Measurements from ENCODE around the gene VPS72. TPM values are rescaled to one million over a fixed set of nuclear protein-coding genes. Genes with fewer than 3 reads are reported as not detected.

The VPS72 gene
- total RNA-seq, 2 experiments from 2014 or later: 12.7 to 17.2 TPM

DNA sequence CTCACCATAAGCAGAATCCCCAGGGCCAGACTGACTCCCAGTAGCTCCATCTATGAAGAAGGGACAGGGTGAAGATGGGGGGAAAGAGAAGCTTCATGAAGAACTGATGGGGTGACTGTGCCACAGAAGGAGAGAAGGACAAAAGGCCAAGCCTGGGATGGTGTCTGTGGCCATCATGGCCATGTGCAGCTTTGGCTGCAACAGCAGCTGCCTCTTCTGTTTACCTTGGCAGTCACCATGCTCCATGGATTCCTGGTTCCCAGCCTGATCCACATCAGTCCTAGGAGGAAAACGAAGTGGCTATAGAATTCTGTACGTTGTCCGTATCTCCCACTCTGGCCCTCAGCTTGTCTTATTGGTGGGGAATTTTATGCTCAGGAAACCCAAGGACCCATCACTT is 55.6 kb downstream of the VPS72 start:
- ChIA-PET POLR2A (interaction anchor here (0.7 kb wide), 1 partner anchor 23 kb away, joined by 3 read pairs; no protein-coding TSS in a partner anchor), CTCF (no interaction called here)
- H3K4me3 ChIP-seq (ENCODE audit: low read length): no peak overlapping the region
- TF ChIP-seq CTCF (IDR thresholded peaks at IDR 0.05): no peak
- H3K36me3 ChIP-seq (ENCODE audit: insufficient read depth, low read length): no peaks in the 10 kb centered on the region
- peaks cover 15% of the 10 kb centered on the region for H3K4me1 Mint-ChIP-seq (ENCODE audit: low read depth)
- H3K9me3 ChIP-seq (ENCODE audit: control insufficient read depth in 1 of 2, insufficient read depth in 1 of 2, low read length in 2 of 2): peaks cover 0 to 8% of the 10 kb centered on the region in 2 experiments
- ATAC-seq (ENCODE audit: poor library complexity): no peak
- peaks cover 7% of the 10 kb centered on the region for H3K36me3 Mint-ChIP-seq (ENCODE audit: low read depth)
- peaks cover 16% of the 10 kb centered on the region for H3K4me1 ChIP-seq (ENCODE audit: insufficient read depth, low read length)
- no peaks in the 10 kb centered on the region for H3K27me3 Mint-ChIP-seq
- no peak overlapping the region for H3K27ac ChIP-seq (ENCODE audit: low read depth in 1 of 2, low read length in 2 of 2)
- no peaks in the 10 kb centered on the region for H3K9me3 Mint-ChIP-seq
- peak overlapping the region; percentile 43 for H3K4me3 Mint-ChIP-seq
- H3K27ac Mint-ChIP-seq: no peak overlapping the region
- intact Hi-C loops (cut with DNase I, micrococcal nuclease): no loop called here
- no peak for DNase-seq
- H3K27me3 ChIP-seq (ENCODE audit: control insufficient read depth in 1 of 2, insufficient read depth in 2 of 2, low read length in 2 of 2): peaks cover 0 to 9% of the 10 kb centered on the region in 2 experiments

DNA sequence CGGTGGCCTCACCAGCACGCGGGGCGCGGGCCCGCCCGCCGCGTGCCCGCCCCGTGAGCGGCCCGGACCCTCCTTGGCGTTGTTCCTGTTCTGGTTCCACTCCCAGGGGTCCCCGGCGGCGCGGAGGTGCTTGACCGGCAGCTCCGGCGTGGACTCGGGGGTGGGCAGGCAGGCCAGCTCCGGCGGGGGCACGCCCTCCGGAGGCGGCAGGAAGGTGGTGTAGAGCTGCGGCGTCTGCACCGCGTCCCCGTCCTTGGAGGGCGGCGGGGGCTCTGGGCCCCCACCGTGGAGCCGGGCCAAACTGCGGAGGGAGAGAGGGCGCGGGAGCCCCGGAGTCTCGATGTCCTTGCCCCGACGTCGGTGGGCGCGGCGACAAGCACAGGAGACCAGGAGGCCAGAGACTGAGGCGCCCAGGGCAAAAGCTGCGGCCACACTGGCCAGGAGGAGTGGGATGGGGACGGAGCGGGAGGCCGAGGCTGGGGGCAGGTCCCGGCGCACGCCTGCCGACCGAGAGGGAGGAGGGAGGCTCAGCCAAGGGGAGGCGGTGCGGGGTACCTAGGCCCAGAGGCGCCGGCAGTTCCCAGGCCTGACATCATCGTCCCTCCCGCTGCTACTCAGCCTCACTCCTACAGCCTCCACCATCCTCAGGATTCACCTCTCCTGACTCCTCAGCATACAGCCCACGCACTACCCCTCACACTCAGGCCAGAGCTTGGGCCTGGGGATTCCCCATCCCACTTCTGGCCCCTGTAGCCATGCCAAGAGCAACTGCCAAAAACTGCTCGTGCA is 56.8 kb downstream of the VPS72 start:
- CTCF ChIA-PET: no interaction called here
- H3K4me3 Mint-ChIP-seq: no peak overlapping the region
- H3K36me3 Mint-ChIP-seq (ENCODE audit: low read depth): peaks cover 10% of the 10 kb centered on the region
- H3K27me3 Mint-ChIP-seq: no peaks in the 10 kb centered on the region
- H3K27ac ChIP-seq (ENCODE audit: low read depth in 1 of 2, low read length in 2 of 2): no peak overlapping the region
- H3K4me1 ChIP-seq (ENCODE audit: insufficient read depth, low read length): peaks cover 16% of the 10 kb centered on the region
- intact Hi-C loops (cut with DNase I, micrococcal nuclease): no loop called here
- H3K4me3 ChIP-seq (ENCODE audit: low read length): no peak overlapping the region
- peaks cover 0 to 9% of the 10 kb centered on the region in 2 experiments for H3K27me3 ChIP-seq (ENCODE audit: control insufficient read depth in 1 of 2, insufficient read depth in 2 of 2, low read length in 2 of 2)
- peaks cover 0 to 8% of the 10 kb centered on the region in 2 experiments for H3K9me3 ChIP-seq (ENCODE audit: control insufficient read depth in 1 of 2, insufficient read depth in 1 of 2, low read length in 2 of 2)
- H3K36me3 ChIP-seq (ENCODE audit: insufficient read depth, low read length): no peaks in the 10 kb centered on the region
- no peak for TF ChIP-seq CTCF (IDR thresholded peaks at IDR 0.05)
- POLR2A ChIA-PET: no interaction called here
- no peak overlapping the region for H3K27ac Mint-ChIP-seq
- no peak for ATAC-seq (ENCODE audit: poor library complexity)
- DNase-seq: peak in 1 of 14 experiments; percentile 27
- H3K9me3 Mint-ChIP-seq: no peaks in the 10 kb centered on the region
- peaks cover 15% of the 10 kb centered on the region for H3K4me1 Mint-ChIP-seq (ENCODE audit: low read depth)

DNA sequence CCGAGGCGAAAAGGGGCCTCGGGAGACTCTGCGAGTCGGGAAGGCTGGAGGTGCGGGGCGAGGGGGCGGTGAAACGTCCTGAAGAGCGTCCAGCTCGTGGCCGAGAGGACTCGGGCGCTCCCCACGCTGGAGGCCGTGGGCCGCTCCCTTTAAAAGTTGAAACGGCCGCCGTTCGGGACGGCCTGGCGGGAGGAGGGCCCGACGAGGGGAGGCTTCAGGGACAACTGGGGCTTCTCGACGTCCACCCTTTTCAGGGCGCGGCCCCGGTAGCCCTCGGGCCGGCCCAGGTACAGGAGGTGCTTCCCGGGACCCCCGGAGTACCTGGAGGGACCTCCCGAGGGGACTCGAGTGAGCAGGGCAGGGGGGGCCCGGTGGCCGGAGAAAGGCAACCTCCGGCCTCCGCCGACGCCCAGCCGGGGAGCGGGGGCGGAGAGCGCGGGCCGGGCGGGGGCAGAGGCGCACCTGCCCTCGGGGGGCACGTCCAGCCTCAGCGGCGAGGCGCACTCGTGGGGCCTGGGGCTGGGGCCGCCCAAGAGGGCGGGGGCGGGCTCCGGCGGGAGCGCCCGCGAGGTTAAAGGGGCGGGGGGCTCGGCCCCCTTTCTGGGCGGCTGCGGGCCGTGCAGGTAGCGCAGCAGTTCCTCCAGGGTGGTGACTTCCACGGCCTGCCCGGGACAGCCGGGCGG is 57.5 kb downstream of the VPS72 start:
- Mint-ChIP-seq H3K4me3 (no peak overlapping the region), H3K27me3 (no peaks in the 10 kb centered on the region), H3K4me1 (ENCODE audit: low read depth) (peaks cover 15% of the 10 kb centered on the region), H3K36me3 (ENCODE audit: low read depth) (peaks cover 10% of the 10 kb centered on the region), H3K27ac (no peak overlapping the region), H3K9me3 (no peaks in the 10 kb centered on the region)
- TF ChIP-seq CTCF (IDR thresholded peaks at IDR 0.05): no peak
- no peaks in the 10 kb centered on the region for H3K36me3 ChIP-seq (ENCODE audit: insufficient read depth, low read length)
- H3K27me3 ChIP-seq (ENCODE audit: control insufficient read depth in 1 of 2, insufficient read depth in 2 of 2, low read length in 2 of 2): peaks cover 0 to 9% of the 10 kb centered on the region in 2 experiments
- H3K4me3 ChIP-seq (ENCODE audit: low read length): no peak overlapping the region
- H3K27ac ChIP-seq (ENCODE audit: low read depth in 1 of 2, low read length in 2 of 2): no peak overlapping the region
- intact Hi-C loops (cut with DNase I, micrococcal nuclease): no loop called here
- no peak for ATAC-seq (ENCODE audit: poor library complexity)
- POLR2A ChIA-PET: interaction anchor here (1.3 to 3.0 kb wide), 3 partner anchors 10 to 25 kb away, joined by 6 to 40 read pairs (median 6); partner anchors contain the start of gene TNFAIP8L2
- H3K4me1 ChIP-seq (ENCODE audit: insufficient read depth, low read length): peaks cover 16% of the 10 kb centered on the region
- no peak for DNase-seq
- CTCF ChIA-PET: no interaction called here
- H3K9me3 ChIP-seq (ENCODE audit: control insufficient read depth in 1 of 2, insufficient read depth in 1 of 2, low read length in 2 of 2): peaks cover 0 to 8% of the 10 kb centered on the region in 2 experiments

Data from CD4-positive, alpha-beta T cell (primary cell).